ENCODE results near the gene NAT14. TPM values are rescaled to one million over a fixed set of nuclear protein-coding genes. Genes with fewer than 3 reads are reported as not detected.
A peak's percentile ranks its signal among the peaks of the same experiment; 100 is the strongest.

Gene NAT14
- total RNA-seq, 1 experiment from 2014 or later: 49.6 TPM

DNA sequence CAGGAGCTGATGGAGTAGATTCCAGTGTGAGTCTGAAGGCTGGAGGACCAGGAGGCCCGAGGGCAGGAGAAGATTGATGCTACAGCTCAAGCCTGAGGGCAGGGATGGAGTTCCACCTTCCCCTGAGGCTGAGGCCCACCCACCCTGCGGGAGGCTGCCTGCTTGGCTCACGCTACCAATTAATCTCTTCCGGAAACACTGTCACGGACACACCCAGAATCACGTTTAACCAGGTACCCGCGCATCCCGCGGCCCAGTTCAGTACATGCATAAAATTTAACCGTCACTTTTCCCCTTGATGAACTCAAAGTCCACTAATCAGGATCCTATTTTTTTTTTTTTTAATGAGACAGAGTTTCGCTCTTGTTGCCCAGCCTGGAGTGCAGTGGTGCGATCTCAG lies 13.7 kb upstream of the NAT14 start:
- TF ChIP-seq, protein P1, sequence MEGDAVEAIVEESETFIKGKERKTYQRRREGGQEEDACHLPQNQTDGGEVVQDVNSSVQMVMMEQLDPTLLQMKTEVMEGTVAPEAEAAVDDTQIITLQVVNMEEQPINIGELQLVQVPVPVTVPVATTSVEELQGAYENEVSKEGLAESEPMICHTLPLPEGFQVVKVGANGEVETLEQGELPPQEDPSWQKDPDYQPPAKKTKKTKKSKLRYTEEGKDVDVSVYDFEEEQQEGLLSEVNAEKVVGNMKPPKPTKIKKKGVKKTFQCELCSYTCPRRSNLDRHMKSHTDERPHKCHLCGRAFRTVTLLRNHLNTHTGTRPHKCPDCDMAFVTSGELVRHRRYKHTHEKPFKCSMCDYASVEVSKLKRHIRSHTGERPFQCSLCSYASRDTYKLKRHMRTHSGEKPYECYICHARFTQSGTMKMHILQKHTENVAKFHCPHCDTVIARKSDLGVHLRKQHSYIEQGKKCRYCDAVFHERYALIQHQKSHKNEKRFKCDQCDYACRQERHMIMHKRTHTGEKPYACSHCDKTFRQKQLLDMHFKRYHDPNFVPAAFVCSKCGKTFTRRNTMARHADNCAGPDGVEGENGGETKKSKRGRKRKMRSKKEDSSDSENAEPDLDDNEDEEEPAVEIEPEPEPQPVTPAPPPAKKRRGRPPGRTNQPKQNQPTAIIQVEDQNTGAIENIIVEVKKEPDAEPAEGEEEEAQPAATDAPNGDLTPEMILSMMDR (IDR thresholded peaks at IDR 0.05; ENCODE audit: unreplicated experiment): no peak
- BruUV-seq (replicated peaks): TSS peak; percentile 62
- intact Hi-C loops (cut with micrococcal nuclease; ENCODE audit: unreplicated experiment): no loop called here
- Mint-ChIP-seq H3K9me3 (ENCODE audit: low read depth, unreplicated experiment) (no peaks in the 10 kb centered on the region), H3K4me3 (ENCODE audit: low read depth, unreplicated experiment) (no peak overlapping the region), H3K27me3 (ENCODE audit: unreplicated experiment) (peaks cover 17% of the 10 kb centered on the region), H3K27ac (ENCODE audit: unreplicated experiment) (no peak overlapping the region), H3K4me1 (ENCODE audit: low read depth, unreplicated experiment) (peaks cover 26% of the 10 kb centered on the region), H3K36me3 (ENCODE audit: insufficient read depth, unreplicated experiment) (peaks cover 16% of the 10 kb centered on the region)
- no peak for DNase-seq
- CTCF ChIA-PET: no interaction called here

DNA sequence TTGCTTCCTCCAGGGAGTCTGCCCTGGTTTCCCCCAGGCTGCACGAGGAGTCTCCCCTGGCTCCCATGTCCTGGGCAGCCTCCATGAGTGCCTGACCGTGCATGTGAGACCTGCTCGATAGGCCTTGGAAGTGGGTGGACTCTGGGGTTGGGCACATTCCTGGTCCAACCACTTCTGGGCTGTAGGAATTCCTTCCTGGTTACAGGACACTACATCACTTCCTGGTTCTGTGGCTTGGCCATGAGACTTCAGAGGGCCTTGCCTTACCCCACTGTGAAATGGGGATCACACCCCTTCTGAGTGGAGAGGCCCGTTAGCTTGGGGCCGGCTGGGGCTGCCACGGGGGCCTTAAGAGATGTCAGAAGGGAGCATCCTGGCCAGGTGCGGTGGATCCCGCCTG lies 12.5 kb upstream of the NAT14 start:
- no TSS peak for BruUV-seq (replicated peaks)
- TF ChIP-seq, protein P1 (IDR thresholded peaks at IDR 0.05; ENCODE audit: unreplicated experiment): no peak
- CTCF ChIA-PET: no interaction called here
- Mint-ChIP-seq H3K36me3 (ENCODE audit: insufficient read depth, unreplicated experiment) (peaks cover 28% of the 10 kb centered on the region), H3K4me1 (ENCODE audit: low read depth, unreplicated experiment) (peaks cover 15% of the 10 kb centered on the region), H3K27ac (ENCODE audit: unreplicated experiment) (peak overlapping the region; percentile 74), H3K27me3 (ENCODE audit: unreplicated experiment) (peaks cover 5% of the 10 kb centered on the region), H3K9me3 (ENCODE audit: low read depth, unreplicated experiment) (no peaks in the 10 kb centered on the region), H3K4me3 (ENCODE audit: low read depth, unreplicated experiment) (peak overlapping the region; percentile 63)
- peak; percentile 80 for DNase-seq
- intact Hi-C loops (cut with micrococcal nuclease; ENCODE audit: unreplicated experiment): no loop called here

DNA sequence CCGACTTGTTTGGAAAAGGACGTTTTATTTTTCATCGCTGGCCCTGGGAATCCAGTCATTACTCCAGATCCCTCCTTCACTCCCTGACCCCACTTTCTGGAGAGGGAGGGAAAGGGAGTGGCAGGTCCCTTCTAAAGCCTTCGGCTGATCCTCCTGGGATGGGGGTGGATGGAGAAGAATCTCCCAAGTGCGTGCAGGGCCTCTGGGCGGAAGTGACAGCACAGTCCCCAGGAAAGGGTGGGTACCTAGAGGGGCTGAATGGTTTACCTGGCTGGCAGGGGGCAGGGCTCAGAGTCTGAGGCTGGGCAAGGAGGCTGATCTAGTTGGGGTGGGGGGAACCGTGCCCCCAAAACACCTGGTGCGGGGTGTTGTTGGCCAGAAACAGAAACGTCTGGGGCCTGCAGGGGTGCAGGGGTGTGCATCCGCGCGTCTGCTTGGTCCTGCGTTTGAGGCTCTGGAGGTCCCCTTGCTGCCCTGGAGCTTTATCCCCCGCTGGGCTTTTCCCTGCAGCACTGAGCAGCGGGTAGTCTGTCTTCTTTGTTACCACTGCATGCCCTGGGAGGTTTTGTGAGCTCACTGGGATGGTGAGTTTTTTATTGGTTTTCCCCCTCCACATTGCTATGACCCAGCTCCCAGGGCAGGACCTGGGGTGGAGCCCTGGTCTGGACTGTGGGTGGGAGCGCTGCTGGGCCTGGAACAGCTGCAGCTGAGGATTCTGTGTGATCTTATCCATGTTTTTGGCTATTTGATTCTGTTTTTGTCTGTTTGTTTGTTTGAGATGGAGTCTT lies 11.6 kb upstream of the NAT14 start:
- no peak overlapping the region for H3K4me3 Mint-ChIP-seq (ENCODE audit: low read depth, unreplicated experiment)
- DNase-seq: no peak
- no peaks in the 10 kb centered on the region for H3K27me3 Mint-ChIP-seq (ENCODE audit: unreplicated experiment)
- intact Hi-C loops (cut with micrococcal nuclease; ENCODE audit: unreplicated experiment): no loop called here
- CTCF ChIA-PET: interaction anchor here (0.6 kb wide), 1 partner anchor 26 kb away, joined by 6 read pairs; no protein-coding TSS in a partner anchor
- H3K9me3 Mint-ChIP-seq (ENCODE audit: low read depth, unreplicated experiment): no peaks in the 10 kb centered on the region
- peak overlapping the region; percentile 63 for H3K27ac Mint-ChIP-seq (ENCODE audit: unreplicated experiment)
- peaks cover 31% of the 10 kb centered on the region for H3K36me3 Mint-ChIP-seq (ENCODE audit: insufficient read depth, unreplicated experiment)
- TF ChIP-seq, protein P1 (IDR thresholded peaks at IDR 0.05; ENCODE audit: unreplicated experiment): no peak
- BruUV-seq (replicated peaks): no TSS peak
- peaks cover 16% of the 10 kb centered on the region for H3K4me1 Mint-ChIP-seq (ENCODE audit: low read depth, unreplicated experiment)

DNA sequence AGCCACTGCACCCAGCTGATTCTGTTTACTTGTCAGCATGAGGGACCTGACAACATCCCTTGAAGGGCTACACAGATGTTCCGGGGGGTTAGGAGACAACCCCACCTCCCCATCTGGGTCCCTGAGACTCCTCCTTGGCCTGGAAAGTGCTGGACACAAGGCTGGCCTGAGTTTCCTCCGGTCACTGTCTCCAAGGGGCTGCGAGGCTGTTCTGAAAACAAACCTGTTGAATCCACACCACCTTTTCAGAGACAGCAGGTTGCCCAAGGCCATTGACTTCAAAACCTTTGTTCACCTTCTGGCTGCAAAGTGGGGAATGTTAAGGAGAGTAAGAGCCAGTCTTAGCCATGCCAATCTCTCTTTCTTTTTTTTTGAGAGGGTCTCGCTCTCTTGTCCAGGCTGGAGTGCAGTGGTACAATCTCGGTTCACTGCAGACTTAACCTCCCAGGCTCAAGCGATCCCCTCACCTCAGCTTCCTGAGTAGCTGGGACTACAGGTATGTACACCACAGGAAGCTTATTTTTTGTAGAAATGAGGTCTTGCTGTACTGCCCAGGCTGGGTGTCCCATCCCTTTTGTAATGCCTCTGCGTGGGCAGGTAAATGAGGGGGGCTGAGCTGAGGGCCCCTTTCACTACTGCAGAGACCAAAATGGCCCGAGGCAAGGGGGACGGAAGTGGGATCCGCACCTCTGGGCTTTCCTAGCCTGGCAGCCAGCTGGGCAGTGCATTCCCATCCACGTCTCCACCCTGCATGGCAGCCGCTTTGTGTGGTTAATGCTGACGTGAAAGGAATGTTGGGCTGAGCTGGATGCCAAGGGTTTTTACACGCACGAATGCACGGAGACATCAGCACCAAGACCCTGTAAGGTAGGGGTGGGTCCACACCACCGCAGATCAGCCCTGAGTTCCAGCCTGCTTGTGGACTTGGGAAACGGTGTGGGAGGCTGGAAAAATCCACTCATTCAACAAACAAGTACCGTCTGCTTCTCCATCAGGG lies 10.4 kb upstream of the NAT14 start:
- no TSS peak for BruUV-seq (replicated peaks)
- no peak overlapping the region for H3K4me3 Mint-ChIP-seq (ENCODE audit: low read depth, unreplicated experiment)
- no peak for DNase-seq

More for the DNA sequence above, 10.4 kb upstream of the NAT14 start:
- Mint-ChIP-seq H3K27ac (ENCODE audit: unreplicated experiment) (no peak overlapping the region), H3K4me1 (ENCODE audit: low read depth, unreplicated experiment) (peaks cover 27% of the 10 kb centered on the region), H3K36me3 (ENCODE audit: insufficient read depth, unreplicated experiment) (peaks cover 36% of the 10 kb centered on the region), H3K27me3 (ENCODE audit: unreplicated experiment) (no peaks in the 10 kb centered on the region), H3K9me3 (ENCODE audit: low read depth, unreplicated experiment) (no peaks in the 10 kb centered on the region)
- intact Hi-C loops (cut with micrococcal nuclease; ENCODE audit: unreplicated experiment): no loop called here
- TF ChIP-seq, protein P1 (IDR thresholded peaks at IDR 0.05; ENCODE audit: unreplicated experiment): no peak
- CTCF ChIA-PET: no interaction called here

Measured in Calu3 (cell line).